ENCODE data around the gene ZNF362.
"Not testable (repeated sequence)": the region's sequence is repeated elsewhere in the genome, so short reads cannot be mapped to it uniquely, and the experiment has no call there.

ZNF362 gene

DNA sequence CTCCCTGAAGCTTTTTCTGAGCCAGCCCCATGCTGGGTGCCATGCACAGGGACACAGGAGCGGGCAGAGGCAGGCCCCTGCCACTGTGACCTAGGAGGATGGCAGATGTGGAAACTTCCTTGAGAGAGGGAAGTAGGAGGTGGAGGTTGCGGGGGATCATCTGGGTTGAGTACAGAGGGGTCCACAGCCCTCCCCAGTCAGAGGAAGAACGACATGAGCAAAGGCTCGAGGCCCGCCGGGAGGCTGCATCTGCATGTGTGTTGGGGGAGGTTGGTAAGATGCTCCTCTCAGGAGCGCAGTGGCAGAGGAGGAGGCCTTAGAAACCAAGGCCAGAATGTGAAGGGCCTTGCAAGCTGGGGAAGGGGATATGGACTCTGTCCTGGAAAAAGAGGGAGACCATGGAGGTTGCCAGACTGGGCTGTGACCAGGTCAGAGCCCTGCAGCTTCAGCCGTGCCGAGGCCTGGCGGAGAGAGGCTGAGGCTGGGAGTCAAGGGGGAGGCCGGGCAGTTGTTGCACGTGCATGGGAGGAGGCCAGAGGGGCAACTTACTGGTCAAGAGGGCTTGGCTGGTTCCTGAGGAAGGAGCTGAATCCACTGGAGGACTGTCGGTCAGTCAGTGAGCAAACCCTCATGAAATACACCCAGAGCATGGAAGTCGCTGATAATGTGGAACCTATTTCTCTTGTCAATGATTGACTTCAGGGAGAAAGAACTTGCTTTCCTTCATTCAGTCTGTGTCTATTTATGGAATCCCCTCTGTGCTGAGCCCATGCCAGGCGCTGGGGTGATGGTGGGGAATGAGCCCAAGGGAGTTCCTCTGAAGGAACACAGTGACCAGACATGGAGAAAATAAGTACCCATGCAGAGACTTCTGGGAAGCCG lies 32.9 kb downstream of the ZNF362 start:
- no peak for DNase-seq

DNA sequence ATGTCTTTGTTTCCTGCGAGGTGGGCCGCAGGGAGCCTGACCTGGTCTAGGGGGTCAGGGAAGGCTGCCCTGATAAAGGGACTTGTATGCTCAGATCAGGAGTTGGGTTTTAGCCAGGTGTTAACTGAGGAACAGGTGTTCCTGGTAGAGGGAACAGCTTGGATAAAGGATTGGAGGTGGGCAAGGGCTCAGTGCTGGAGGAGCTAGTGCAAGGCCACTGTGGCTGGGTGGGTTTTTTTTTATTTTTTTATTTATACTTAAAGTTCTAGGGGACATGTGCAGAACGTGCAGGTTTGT lies 33.5 kb downstream of the ZNF362 start:
- DNase-seq, result no peak

DNA sequence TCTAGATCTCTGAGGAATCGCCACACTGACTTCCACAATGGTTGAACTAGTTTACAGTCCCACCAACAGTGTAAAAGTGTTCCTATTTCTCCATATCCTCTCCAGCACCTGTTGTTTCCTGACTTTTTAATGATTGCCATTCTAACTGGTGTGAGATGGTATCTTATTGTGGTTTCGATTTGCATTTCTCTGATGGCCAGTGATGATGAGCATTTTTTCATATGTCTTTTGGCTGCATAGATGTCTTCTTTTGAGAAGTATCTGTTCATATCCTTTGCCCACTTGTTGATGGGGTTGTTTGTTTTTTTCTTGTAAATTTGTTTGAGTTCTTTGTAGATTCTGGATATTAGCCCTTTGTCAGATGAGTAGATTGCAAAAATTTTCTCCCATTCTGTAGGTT lies 34.3 kb downstream of the ZNF362 start:
- not testable (repeated sequence) for DNase-seq

DNA sequence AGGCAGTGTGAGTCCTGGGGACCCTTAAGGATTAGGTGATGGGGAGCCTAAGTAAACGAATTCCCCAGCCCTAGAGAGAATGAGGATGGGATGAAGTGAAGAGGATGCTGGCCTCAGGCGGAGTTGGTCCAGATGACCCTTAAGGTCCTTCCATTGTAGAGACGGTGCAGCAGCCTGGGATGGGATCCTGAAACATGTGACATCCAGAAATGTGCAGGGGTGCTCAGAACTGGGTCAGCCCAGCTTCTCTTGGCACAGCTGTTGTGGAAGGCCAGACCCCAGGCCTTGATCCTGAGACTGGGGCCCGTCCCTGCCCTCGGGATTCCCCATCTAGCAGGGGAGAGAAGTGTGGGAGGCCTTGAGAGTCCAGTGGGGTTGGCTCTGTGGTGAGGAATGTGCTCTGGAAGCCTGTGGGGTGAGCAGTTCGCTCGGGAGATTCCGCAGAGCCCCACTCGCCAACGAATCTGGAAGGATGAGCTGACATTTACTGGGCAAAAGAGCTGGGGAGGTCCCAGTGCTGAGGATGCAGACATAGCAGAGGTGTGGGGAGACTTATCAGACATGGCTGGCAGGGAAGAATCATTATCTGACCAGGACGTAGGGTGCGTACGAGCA lies 36.5 kb downstream of the ZNF362 start:
- no peak for DNase-seq

DNA sequence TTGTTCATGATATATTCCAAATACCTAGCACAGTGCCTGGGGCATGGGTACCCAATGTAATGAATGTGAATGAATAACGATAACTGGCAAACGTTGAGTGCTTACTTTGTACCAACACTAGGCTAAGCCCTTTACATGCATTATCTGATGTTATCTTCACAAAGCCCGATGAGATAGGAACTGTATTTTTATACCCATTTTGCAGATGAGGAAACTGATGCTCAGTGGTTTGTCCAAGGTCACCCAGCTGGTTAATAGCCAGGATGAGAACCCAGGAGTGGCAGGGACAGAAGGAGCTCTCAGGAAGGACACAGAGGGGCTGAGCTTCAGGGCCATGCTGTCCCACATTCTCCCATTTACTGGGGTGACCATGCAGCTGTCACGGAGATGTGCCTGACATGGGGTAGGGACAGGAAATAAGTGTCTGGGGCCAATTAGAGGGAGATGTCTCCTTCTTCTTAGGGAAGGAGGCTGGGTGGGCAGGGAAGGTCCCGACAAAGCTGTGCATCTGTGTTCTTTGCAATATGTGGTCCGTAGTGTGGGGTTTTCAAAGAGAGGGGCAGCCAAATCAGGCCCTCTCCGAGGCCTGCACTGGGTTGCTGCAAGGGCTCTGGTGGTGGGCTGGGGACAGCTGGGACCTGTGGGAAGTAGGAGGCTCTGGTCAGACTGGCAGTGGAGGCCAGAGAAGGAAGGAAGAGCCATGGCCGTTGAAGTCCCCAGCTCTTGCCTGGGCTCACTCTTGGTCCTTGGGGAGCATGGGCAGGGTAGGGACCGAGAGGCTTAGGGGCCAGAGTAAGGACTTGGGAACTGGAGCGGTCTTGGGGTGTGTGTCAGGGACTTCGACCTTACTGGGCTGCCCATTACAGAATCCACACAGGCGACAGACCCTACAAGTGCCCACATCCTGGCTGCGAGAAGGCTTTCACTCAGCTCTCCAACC lies 38.0 kb downstream of the ZNF362 start:
- no peak for DNase-seq

DNA sequence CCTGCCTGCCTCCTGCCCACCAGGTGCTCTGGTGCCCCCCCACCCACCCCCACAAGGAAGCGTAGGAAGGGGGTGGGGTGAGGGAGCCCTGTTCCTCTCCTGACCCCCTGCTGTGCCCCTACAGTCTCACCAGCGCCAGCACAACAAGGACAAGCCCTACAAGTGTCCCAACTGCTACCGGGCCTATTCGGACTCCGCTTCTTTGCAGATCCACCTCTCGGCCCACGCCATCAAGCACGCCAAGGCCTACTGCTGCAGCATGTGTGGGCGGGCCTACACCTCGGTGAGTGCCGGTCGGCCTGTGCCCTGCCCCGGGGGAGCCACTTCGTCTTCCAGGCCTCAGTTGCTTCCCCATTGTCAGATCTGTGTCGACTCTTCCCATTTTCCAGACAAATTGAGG lies 38.7 kb downstream of the ZNF362 start:
- no peak for DNase-seq

DNA sequence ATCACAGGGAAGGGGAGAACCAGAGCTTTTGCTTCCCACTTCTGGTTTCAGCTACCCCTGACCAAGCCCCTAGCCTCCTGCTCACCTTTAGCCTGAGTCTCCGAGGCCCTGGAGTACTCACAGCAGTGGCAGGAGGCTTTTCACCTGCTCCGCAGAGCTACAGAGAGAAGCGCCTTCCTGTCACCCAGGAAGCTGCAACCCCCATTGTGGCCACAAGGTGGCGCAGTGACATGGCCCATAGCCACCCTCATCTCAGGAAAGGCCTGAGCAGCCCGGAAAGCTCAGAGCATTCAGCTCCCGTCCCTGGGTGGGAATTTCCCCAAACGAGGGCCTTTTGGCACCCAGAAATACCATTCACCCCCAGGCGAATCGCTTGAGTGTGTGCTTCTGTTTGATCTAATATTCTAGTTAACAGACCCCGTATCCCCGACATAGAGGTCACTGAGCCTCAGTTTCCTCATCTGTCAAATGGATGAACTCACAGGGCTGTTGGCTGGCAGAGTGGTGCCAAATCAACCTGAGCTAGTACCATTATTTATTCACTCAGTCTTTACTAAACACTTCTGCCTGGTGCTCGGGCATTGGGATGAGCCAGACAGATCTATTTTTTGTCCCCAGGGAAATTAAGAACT lies 39.3 kb downstream of the ZNF362 start:
- peak; percentile 72 for DNase-seq

DNA sequence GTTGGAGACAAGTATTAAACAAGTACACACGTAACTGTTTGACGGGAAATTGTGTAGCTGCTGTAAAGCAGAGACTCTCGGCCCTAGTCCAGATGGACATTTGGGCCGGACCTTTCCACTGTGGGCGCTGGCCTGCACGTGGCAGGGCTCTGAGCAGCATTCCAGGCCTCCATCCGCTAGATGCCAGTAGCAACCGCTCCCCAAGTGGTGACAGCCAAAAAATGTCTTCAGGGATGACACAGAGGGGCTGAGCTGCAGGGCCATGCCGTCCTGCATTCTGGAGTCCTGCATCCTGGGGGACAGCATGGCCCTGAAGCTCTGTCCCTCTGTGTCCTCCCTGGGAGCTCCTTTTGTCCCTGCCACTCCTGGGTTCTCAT lies 39.8 kb downstream of the ZNF362 start:
- no peak for DNase-seq

DNA sequence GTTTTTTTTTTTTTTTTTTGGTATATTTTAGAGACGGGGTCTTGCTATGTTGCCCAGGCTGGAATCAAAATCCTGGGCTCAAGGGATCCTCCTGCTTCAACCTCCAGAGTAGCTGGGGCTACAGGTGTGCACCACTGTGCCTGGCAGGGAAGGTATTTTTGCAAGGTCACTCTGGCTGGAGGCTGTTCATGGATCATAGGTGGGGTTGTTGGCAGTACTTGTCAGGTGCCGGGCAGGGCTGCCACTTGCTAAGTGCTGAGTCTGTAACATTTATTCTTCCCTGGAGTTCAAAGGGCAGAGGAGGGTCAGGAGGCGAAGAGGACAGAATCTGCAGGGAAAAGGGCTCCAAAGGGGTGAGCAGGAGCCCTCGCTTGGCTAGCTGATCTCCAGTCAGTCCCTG lies 40.5 kb downstream of the ZNF362 start:
- DNase-seq, result no peak

DNA sequence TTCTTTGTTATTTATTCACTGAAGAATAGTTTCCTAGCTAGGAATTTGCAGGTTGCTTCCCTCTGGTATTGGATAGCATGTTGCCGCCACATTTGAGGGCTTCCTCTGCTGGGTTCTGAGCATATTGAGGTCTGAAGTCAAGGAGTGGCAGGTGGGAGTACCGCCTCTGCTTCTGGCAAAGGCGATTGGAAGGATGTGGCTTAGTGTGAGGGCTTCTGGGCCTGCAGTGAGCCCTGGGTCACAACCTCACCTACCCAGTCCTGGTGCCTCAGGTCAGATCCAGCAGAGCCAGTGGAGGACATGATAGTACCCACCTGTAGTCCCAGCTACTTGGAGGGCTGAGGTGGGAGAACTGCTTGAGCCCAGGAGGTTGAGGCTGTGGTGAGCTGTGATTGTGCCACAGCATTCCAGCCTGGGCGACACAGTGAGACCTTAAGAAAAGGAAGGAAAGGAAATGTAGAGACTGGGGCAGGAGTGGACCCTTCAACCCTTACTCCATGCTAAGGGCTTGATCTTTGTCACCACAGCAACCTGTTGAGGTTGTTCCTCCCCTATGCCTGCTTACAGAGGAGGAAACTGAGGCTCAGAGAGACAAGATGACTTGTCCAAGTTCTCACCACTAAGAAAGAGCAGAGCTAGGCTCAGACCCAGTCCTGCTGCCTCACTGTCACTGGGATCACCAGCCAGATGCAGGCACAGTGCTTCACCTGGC lies 41.8 kb downstream of the ZNF362 start:
- DNase-seq, result no peak

DNA sequence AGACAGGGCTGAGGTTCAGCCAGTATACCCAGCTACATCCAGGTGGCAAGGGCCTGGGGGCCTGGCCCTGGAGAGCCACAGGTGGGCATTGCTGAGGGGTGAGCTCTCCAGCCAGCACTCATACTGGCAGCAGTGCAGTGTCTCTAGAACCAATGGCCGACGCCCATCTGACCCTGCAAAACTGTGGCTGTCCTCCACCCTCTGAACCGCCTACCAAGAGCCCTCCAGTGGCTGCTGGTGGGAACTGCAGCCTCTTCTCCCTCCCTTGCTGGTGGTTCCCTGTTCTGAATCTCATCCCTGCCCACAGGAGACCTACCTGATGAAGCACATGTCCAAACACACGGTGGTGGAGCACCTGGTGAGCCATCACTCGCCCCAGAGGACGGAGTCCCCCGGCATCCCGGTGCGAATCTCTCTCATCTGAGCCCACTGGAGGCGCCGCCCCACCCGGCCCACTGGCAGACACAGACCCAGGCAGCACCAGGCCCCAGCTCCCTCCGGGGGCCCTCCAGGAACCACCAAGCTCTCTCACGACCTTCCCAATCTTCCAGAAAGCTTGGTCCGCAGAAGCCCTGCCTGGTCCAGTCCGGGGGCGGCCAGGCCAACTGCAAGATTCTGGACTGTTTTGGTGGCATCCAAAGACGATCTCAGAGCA lies 42.5 kb downstream of the ZNF362 start:
- peak; percentile 39 for DNase-seq

DNA sequence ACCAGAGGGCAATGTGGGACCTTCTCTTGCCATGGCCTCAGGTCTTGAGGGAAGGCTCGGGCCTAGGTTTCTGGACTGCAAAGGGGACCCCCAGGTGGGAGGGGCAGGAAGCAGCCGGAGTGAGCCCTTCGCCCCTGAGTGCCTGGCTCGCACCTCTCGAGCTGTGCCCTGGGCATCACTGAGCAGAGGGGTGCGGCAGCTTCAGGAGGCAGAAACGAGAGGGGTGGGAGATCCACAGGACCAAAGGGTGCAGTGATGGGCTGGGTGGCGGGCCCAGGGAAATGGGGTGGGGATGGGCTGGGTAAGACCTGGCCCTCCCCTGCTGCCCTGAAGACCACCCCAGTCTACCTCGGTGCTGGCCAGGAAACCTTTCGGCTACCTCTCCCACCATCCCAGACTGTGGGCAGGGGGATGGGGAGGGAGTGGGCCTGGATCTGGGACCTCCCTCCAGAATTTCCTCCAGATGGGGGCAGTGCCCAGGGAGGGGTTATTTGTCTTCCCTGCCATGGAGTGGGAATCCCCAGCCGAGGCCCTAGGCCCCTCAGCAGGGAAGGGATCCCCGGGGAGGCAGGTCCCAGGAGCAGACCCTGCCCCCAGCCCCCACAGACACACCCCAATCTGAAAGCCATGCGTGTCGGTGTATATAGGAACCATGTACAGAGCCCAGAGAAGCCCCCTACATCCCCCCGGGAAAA lies 43.3 kb downstream of the ZNF362 start:
- DNase-seq, result no peak

DNA sequence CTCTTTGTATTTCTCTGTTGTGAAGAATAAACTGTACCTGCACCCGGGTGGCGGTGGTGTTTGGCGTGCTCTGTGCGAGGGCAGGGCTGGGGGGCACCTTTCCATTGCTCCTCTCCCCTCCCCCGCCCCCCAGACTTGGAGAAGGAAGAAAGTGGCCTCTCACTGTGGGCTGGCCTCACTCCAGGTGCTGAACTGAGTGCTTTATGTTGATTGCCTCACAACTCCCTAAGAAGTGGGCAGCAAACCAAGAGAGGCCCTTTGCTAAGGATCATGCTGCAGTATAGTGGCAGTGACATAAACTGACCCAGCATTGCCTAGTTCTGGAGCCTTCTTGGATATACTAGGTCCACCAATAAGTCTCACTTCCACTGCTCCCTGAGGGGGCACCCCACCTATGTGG lies 44.4 kb downstream of the ZNF362 start:
- DNase-seq, result no peak

DNA sequence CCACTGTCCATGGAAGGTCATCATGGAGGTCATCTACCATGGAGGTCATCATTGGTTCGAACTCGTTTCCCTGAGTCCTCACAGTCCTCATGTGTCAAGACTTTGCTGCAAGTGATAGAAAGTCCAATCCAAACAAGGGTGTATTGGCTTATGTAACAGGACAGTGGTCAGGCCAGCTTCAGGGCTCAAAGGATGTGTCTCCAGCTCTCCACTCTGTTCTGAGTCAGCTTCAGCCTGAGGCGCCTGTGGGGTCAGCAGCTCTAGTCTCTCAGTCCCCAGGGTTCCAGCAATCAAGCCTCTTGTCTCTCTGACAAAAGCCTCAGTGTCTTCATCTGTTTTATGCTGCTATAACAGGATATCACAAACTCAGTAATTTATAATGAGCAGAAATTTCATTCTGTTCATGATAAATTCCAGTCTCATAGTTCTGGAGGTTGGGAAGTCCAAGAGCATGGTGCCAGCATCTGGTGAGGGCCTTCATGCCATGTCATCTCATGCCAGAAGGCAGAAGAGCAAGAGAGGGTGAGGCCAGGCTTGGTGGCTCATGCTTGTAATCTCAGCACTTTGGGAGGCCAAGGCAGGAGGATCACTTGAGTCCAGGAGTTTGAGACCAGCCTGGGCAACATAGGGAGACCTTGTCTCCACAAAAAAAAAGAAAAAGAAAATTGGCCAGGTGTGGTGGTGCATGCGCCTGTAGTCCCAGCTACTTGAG lies 45.1 kb downstream of the ZNF362 start:
- no peak for DNase-seq

DNA sequence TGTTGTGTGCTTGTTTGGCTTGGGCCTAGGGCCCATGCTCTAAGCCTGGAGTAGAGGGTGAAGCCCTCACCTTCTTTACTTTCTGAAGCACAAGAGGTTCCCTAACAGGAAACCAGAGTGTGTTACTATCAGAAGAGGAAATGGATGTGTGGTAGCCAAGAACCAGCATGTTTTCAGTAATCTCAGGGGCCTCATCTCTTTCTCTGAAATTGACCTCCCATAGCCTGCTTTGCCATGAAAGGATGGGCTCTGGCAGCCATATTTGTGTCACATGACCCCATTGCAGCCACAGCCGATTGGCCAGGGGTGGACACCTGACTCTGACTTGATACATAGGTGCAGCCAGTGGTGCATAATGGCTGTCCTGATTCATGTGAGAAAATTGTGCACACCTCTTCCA lies 46.0 kb downstream of the ZNF362 start:
- no peak for DNase-seq

DNA sequence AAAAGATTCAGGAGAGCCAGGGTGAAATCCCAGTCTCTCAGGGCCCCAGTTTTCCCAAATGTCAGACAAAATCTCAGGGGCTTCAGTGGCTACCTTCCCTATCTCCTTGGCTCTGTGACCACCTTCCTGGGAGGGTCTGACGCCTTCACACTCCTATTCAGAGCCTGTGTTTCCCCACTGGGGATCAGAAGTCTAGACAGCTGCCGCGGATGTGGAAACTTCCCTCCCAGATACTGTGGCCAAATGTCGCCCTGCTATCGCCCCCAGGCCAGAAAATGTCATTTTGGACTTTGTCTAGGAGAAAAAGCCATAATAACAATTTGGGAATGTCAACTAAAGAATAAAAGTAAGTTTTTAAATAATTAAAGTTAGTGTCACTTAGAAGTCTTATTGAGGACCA lies 48.7 kb downstream of the ZNF362 start:
- DNase-seq, result no peak

DNA sequence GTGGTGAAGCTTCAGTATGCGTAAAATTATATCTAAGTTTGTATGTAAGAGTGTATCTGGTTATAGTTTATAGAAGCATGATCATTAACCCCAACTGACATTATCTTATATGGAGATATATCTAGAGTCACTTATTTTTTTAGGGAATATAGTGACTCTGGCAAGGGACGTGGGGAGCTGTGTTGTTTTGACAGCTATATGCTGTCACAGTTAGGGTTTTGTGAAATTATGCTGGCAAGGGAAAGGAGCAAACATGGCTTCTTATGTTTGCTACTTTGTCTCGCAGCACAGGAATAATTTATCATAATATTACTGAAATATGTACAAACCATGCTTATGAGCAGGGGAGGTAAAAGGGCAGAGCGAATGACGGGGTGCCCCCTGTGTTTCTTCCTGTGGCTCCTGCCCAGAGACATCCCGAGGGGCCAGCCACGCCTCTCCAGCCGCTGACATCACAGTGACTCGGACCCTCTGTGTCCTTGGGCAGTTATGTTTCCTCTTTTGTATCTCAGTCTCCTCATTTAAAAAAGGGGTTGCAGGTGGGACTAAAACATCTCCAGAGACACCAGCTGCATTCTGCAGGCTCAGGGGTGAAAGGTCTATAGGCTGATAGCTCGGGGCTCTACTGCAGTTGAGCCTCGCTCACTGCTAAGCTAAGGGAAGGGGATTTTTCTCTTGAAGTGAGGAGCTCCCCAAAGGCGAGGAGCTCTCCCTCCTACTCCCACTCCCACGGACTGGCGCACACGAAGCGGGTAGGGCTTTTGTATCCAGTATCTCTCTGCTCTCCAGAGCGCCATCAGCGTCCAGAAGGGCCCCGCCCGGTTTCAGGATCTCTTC lies 49.7 kb downstream of the ZNF362 start:
- DNase-seq, result no peak

DNA sequence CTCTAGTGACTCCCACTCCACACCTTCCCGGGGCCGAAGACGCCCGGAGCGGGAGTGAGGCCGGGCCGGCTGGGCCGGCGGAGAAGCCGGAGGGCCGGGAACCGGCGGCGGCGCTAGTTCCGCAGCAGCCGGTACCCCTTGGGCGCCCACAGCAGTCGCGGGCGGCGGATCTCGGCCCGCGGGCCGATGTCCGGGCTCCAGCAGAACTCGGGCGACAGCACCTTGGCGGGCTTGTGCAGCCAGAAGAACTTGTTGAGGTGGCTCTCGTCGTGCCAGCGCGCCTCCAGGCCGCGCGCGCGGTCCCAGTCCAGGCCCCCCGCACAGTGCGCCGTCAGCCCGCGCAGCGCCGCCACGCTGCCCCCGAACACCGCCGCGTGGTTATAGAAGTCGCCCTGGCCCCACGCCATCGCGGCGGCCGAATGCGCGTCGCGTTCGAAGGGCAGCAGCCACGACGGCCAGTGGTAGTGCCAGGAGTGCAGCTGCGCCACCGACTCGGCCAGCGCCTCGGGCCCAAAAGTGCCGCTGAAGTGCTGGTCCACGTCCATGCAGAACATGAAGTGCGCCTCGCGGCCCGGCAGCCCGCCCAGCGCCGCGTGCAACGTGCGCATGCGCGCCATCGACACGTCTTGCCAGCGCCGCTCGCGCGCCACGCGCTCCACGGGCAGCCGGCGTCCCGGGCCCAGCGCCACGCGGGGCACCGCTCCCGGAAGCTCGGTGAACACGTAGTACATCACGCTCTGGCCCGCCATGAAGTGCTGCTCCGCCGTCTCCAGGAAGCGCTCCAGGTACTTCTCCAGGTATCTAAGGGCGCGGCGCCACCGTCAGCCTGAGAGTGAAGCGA lies 50.6 kb downstream of the ZNF362 start:
- no peak for DNase-seq

DNA sequence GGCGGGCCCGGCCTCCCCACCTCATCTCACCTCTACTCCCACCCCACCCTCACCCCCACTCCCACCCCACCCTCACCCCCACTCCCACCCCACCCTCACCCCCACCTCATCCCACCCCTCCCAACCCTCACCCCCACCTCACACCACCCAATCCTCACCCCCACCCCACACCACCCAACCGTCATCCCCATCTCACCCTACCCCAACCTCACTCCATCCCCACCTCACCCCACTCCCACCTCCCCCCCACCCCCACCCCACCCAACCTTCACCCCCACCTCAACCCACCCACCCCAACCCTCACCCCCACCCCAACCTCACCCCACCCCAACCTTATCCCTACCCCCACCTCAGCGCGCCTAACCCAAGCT lies 51.2 kb downstream of the ZNF362 start:
- DNase-seq, result no peak
